Type B pancreatic cell (in vitro differentiated cells): ENCODE data around the gene DCC. TPM values are rescaled to one million over a fixed set of nuclear protein-coding genes. Genes with fewer than 3 reads are reported as not detected.

Source experiments
- DNase-seq: peaks from one replicate; pipeline ENCODE4 v3.0.0; 2021; ENCODE audit warnings: mixed read lengths; ENCODE audit not compliant: unreplicated experiment; ENCODE audit errors: extremely low spot score
- H3K27ac Mint-ChIP-seq: 2 replicates; pipeline ENCODE4 v1.8.0; 2021; ENCODE audit warnings: mild to moderate bottlenecking, mixed read lengths
- H3K27me3 Mint-ChIP-seq: 2 replicates; pipeline ENCODE4 v1.8.0; 2021; ENCODE audit warnings: mixed read lengths
- H3K36me3 Mint-ChIP-seq: 2 replicates; pipeline ENCODE4 v1.8.0; 2021; ENCODE audit warnings: mixed read lengths
- H3K4me1 Mint-ChIP-seq: one replicate; pipeline ENCODE4 v1.8.0; 2021; ENCODE audit warnings: mixed read lengths; ENCODE audit not compliant: unreplicated experiment
- H3K4me3 Mint-ChIP-seq: 2 replicates; pipeline ENCODE4 v1.8.0; 2021; ENCODE audit warnings: mild to moderate bottlenecking, mixed read lengths
- H3K9me3 Mint-ChIP-seq: 2 replicates; pipeline ENCODE4 v1.8.0; 2021; ENCODE audit warnings: mixed read lengths
- total RNA-seq: library from RNA; stranded (reverse); gene quantifications from 2 replicates; pipeline ENCODE4 v1.2.1, GENCODE V29; 2021; ENCODE audit warnings: low replicate concordance
- TF ChIP-seq, protein P1 (sequence below): fragments of 200-600 bp; sonication (generic); conservative IDR thresholded peaks from 2 replicates; pipeline ENCODE4 v1.5.0; 2021; ENCODE audit warnings: antibody characterized with exemption, mild to moderate bottlenecking

The DCC gene
- total RNA-seq, 1 donor from 2014 or later, result 11.6 TPM

DNA sequence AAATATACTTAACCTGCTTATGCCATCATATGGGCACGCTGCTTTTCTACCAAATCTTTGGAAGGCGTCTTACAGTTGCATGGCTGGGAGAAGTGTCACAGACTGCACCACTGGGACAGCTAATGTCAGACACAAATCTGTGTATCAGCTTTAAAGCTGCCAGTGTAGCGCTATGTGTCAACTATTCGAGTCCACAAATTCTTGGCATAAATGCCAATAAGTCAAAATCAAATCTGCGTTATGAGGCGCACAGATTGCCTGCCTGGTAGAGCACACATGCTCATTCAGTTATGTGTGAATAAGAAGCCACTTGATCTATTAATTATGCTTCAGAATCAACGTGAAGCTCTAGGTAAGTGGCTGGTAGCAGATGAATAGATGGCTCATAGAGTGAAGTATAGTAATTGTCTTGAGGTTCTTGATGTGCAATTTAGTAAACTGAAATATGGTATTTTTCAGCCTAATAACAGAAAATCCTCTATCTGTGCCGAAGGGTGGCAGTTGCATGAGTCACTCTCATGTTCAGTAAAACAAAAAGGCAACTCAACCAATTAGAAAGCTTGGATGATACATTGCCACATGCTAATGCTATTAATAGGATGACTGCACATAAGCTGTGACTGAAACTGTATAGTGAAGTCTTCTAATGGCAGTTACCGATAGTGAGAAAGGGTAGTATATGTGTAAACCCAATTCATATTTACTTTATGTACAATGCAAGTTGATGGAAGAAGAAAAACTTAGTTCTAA, 52.0 kb downstream of the DCC start:
- no peak overlapping the region for H3K4me3 Mint-ChIP-seq
- TF ChIP-seq, protein P1, sequence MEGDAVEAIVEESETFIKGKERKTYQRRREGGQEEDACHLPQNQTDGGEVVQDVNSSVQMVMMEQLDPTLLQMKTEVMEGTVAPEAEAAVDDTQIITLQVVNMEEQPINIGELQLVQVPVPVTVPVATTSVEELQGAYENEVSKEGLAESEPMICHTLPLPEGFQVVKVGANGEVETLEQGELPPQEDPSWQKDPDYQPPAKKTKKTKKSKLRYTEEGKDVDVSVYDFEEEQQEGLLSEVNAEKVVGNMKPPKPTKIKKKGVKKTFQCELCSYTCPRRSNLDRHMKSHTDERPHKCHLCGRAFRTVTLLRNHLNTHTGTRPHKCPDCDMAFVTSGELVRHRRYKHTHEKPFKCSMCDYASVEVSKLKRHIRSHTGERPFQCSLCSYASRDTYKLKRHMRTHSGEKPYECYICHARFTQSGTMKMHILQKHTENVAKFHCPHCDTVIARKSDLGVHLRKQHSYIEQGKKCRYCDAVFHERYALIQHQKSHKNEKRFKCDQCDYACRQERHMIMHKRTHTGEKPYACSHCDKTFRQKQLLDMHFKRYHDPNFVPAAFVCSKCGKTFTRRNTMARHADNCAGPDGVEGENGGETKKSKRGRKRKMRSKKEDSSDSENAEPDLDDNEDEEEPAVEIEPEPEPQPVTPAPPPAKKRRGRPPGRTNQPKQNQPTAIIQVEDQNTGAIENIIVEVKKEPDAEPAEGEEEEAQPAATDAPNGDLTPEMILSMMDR, result no peak
- H3K4me1 Mint-ChIP-seq, result peaks cover 13% of the 10 kb centered on the region
- no peak overlapping the region for H3K27ac Mint-ChIP-seq
- no peaks in the 10 kb centered on the region for H3K36me3 Mint-ChIP-seq
- DNase-seq, result no peak
- H3K27me3 Mint-ChIP-seq, result peaks cover 8% of the 10 kb centered on the region
- no peaks in the 10 kb centered on the region for H3K9me3 Mint-ChIP-seq

DNA sequence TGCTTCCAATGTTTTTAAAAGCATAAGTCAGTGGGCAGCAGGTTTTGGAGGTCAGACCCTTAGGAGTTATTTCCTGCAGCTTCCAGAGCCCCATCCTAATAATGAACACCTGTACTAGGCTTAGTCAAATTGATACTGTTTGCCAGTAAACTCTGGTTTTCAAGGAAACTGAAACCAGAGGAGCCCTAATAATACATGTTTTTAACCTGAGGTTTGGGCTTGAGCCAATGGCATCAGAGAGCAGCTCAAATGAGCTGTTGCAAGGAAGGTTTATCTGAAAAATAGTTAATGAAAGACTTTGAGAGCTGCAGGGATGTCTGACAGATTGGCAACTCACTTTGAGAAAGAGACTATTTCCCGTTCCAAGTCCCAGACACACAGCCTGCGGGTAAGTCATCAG, 54.6 kb downstream of the DCC start:
- Mint-ChIP-seq H3K4me1 (peaks cover 13% of the 10 kb centered on the region), H3K9me3 (no peaks in the 10 kb centered on the region), H3K27me3 (peaks cover 8% of the 10 kb centered on the region), H3K4me3 (no peak overlapping the region), H3K36me3 (no peaks in the 10 kb centered on the region), H3K27ac (no peak overlapping the region)
- TF ChIP-seq, protein P1, result no peak
- no peak for DNase-seq

DNA sequence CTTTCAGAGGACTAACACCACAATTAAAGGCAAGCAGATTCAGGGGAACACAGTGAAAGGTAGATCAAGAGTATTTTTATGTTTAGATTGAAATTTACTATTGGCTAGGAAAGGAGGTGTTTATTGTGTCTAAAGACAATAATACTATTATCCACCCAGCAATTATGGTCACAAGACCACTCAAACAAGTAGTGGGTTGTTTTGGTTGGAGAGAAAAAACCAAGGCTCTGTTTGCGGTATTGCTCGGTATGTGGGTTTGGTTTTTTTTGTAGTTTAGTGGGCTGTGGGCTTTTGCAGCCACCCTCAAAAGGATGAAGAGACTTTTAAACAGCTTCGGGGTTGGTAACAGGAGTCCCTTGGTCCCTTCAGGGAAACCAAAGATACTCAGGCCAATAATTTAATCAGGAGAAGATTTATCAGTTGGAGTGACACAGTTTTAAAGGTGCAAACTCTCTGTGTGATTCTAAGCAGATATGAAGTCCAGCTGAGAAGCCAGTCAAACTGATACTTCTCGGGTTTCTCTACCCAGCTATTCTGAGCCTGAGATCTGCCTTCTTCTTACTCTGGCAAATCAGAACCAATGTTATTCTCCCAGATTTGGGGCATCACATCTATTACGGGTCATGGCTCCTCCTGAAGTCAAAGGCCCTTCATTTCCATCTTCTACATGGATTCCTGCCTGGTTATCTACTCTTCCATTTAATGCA, 55.3 kb downstream of the DCC start:
- Mint-ChIP-seq H3K27me3 (peaks cover 8% of the 10 kb centered on the region), H3K27ac (no peak overlapping the region), H3K4me1 (peaks cover 13% of the 10 kb centered on the region), H3K4me3 (no peak overlapping the region), H3K9me3 (no peaks in the 10 kb centered on the region), H3K36me3 (no peaks in the 10 kb centered on the region)
- TF ChIP-seq, protein P1, result no peak
- no peak for DNase-seq

DNA sequence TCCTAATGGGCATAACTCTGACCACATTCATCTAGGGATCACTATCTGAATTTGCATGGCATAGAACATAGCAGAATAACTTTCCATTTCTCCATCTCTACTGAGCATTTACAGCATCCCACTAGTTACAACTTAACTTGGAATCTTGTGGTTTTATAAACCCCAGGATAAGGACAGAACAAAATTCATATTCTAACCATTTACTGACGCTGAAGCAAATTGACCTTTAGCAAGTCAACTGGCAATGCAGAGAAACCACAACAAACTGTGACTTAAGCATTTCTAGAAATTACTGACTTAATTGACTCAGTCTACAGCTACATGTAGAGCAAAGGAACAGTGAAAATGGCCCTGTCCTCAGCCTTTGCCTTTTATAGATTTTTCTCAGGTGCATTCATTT, 61.2 kb downstream of the DCC start:
- TF ChIP-seq, protein P1, result no peak
- H3K9me3 Mint-ChIP-seq, result no peaks in the 10 kb centered on the region
- no peaks in the 10 kb centered on the region for H3K4me1 Mint-ChIP-seq
- no peak overlapping the region for H3K4me3 Mint-ChIP-seq
- H3K27ac Mint-ChIP-seq, result no peak overlapping the region
- H3K36me3 Mint-ChIP-seq, result no peaks in the 10 kb centered on the region
- DNase-seq, result no peak
- H3K27me3 Mint-ChIP-seq, result no peaks in the 10 kb centered on the region

DNA sequence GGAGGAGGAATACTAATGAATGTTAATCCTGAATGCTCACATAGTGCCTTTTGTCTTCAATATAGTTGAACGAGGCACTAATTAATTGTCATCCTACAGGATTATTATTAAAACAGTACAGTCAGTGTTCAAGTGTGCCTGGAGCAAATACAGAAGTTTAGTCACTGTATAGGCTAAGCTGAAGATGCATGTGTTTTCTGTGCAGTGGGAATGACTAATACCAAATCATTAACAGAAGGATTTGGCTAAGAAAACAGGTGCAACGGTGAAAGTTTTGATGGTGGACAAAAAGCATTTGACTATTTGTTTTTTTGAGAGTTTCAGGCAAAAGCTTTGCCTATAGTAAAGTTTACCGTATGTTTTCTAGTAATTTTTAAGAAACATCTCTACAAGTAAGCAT, 62.8 kb downstream of the DCC start:
- no peaks in the 10 kb centered on the region for H3K9me3 Mint-ChIP-seq
- TF ChIP-seq, protein P1, result no peak
- H3K4me1 Mint-ChIP-seq, result no peaks in the 10 kb centered on the region
- no peak overlapping the region for H3K4me3 Mint-ChIP-seq
- no peaks in the 10 kb centered on the region for H3K36me3 Mint-ChIP-seq
- H3K27me3 Mint-ChIP-seq, result no peaks in the 10 kb centered on the region
- H3K27ac Mint-ChIP-seq, result no peak overlapping the region
- no peak for DNase-seq
